ENCODE measurements around the gene SPOCK1.

DNA sequence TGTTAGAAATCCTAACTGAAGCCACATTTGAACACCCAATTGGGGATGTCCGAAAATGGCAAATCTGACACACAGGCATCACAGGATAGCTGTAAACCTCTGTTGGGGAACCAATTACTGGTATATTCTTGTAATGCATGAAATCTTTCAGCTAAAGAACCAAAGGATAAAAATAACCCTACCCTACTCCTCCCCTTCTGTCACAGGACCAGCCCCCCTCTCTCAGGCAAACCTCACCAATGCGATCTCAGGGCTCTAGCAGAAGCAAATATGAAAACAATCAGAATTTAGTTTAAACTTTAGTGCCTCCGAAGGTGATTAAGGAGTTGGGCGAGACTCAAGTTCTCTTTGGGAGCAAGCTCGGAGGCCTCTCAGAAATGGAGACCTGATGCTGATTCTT lies 499.3 kb downstream of the SPOCK1 start:
- TF ChIP-seq, protein P1, sequence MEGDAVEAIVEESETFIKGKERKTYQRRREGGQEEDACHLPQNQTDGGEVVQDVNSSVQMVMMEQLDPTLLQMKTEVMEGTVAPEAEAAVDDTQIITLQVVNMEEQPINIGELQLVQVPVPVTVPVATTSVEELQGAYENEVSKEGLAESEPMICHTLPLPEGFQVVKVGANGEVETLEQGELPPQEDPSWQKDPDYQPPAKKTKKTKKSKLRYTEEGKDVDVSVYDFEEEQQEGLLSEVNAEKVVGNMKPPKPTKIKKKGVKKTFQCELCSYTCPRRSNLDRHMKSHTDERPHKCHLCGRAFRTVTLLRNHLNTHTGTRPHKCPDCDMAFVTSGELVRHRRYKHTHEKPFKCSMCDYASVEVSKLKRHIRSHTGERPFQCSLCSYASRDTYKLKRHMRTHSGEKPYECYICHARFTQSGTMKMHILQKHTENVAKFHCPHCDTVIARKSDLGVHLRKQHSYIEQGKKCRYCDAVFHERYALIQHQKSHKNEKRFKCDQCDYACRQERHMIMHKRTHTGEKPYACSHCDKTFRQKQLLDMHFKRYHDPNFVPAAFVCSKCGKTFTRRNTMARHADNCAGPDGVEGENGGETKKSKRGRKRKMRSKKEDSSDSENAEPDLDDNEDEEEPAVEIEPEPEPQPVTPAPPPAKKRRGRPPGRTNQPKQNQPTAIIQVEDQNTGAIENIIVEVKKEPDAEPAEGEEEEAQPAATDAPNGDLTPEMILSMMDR (conservative IDR thresholded peaks at IDR 0.05 in 1 of 2, IDR thresholded peaks at IDR 0.05 in 1 of 2; ENCODE audit: extremely low read depth in 1 of 2, insufficient read depth in 1 of 2, low read depth in 1 of 2, low read length in 2 of 2) = no peak
- no peak for TF ChIP-seq EZH2 (IDR thresholded peaks at IDR 0.05; ENCODE audit: borderline replicate concordance, low read length)
